ENCODE results near the gene WDR59. TPM values are rescaled to one million over a fixed set of nuclear protein-coding genes. Genes with fewer than 3 reads are reported as not detected.
A peak's percentile ranks its signal among the peaks of the same experiment; 100 is the strongest.

Gene WDR59
- total RNA-seq, result 10 to 100 TPM; 12.9 to 31.3 (median 19.5) TPM

- Histone ChIP-seq H3K36me3 (no peaks in the 10 kb centered on the region), H3K9me3 (no peaks in the 10 kb centered on the region), H3K4me3 (peak within 1 kb of the TSS; percentile 84 to 100 (median 97)), H3K27ac (peak within 1 kb of the TSS; percentile 84 to 96 (median 92)), H3K27me3 (no peaks in the 10 kb centered on the region), H3K4me1 (peaks cover 0 to 17% of the 10 kb centered on the region in 2 donors)
- intact Hi-C loops (cut with DNase I; ENCODE audit: low total_unique reads) (loop anchor here (1.0 kb wide), 1 partner anchor 450 kb away; no protein-coding TSS in a partner anchor), in situ Hi-C loops (cut with MboI; ENCODE audit: low sequenced_read_pairs in 4 of 4) (loop anchor here in 3 of 4 donors (25.0 kb wide), 3 partner anchors 403 to 653 kb away; partner anchors contain the start of genes KARS1 (in 1 of the 3) and TERF2IP (in 1 of the 3))
- DNase-seq (peak; percentile 100), ATAC-seq (peak; percentile 99 to 100)
- no peak for TF ChIP-seq CTCF (IDR thresholded peaks at IDR 0.05 in 4 of 5, conservative IDR thresholded peaks at IDR 0.05 in 1 of 5)
- peak; percentile 68 to 77 for TF ChIP-seq POLR2A (IDR thresholded peaks at IDR 0.05)
These were observed at the start of gene WDR59 for GRCh38 chr16:74984529-74985296. Gene WDR59 (minus strand): TSS chr16:74985123. CDS start chr16:74985017, 106 bp downstream.

- no peak for ATAC-seq
- H3K27me3 ChIP-seq, result no peaks in the 10 kb centered on the region
- TF ChIP-seq POLR2A (IDR thresholded peaks at IDR 0.05) (no peak), CTCF (IDR thresholded peaks at IDR 0.05 in 4 of 5, conservative IDR thresholded peaks at IDR 0.05 in 1 of 5) (no peak)
- no peak for DNase-seq
- no peaks in the 10 kb centered on the region for H3K36me3 ChIP-seq
- peaks cover 0 to 3% of the 10 kb centered on the region in 2 donors for H3K4me1 ChIP-seq
- H3K4me3 ChIP-seq, result no peak overlapping the region
- in situ Hi-C loops (cut with MboI; ENCODE audit: low sequenced_read_pairs in 4 of 4) (no loop called here), intact Hi-C loops (cut with DNase I; ENCODE audit: low total_unique reads) (no loop called here)
- H3K27ac ChIP-seq, result no peak overlapping the region
- H3K9me3 ChIP-seq, result no peaks in the 10 kb centered on the region
These were observed 47.7 kb upstream of the WDR59 start for GRCh38 chr16:75032655-75033054.

- H3K27ac ChIP-seq, result no peak overlapping the region
- H3K4me1 ChIP-seq, result peaks cover 14 to 18% of the 10 kb centered on the region in 2 donors
- no peaks in the 10 kb centered on the region for H3K27me3 ChIP-seq
- in situ Hi-C loops (cut with MboI; ENCODE audit: low sequenced_read_pairs in 4 of 4) (no loop called here), intact Hi-C loops (cut with DNase I; ENCODE audit: low total_unique reads) (no loop called here)
- no peaks in the 10 kb centered on the region for H3K9me3 ChIP-seq
- TF ChIP-seq POLR2A (IDR thresholded peaks at IDR 0.05) (no peak), CTCF (IDR thresholded peaks at IDR 0.05 in 4 of 5, conservative IDR thresholded peaks at IDR 0.05 in 1 of 5) (no peak)
- ATAC-seq (no peak), DNase-seq (no peak)
- no peaks in the 10 kb centered on the region for H3K36me3 ChIP-seq
- H3K4me3 ChIP-seq, result no peak overlapping the region
These were observed 44.9 kb upstream of the WDR59 start for GRCh38 chr16:75029854-75030253.

- H3K4me1 ChIP-seq, result peaks cover 14 to 28% of the 10 kb centered on the region in 2 donors
- H3K36me3 ChIP-seq, result no peaks in the 10 kb centered on the region
- no peak overlapping the region for H3K27ac ChIP-seq
- intact Hi-C loops (cut with DNase I; ENCODE audit: low total_unique reads) (no loop called here), in situ Hi-C loops (cut with MboI; ENCODE audit: low sequenced_read_pairs in 4 of 4) (no loop called here)
- no peak overlapping the region for H3K4me3 ChIP-seq
- H3K27me3 ChIP-seq, result no peaks in the 10 kb centered on the region
- ATAC-seq, result no peak
- no peaks in the 10 kb centered on the region for H3K9me3 ChIP-seq
- DNase-seq, result no peak
- TF ChIP-seq CTCF (IDR thresholded peaks at IDR 0.05 in 4 of 5, conservative IDR thresholded peaks at IDR 0.05 in 1 of 5), result no peak
- TF ChIP-seq POLR2A (IDR thresholded peaks at IDR 0.05), result no peak
These were observed 43.7 kb upstream of the WDR59 start for GRCh38 chr16:75028544-75029135.

Data from gastrocnemius medialis (tissue), 4 donors.